ENCODE measurements around the gene TPX2. TPM values are rescaled to one million over a fixed set of nuclear protein-coding genes. Genes with fewer than 3 reads are reported as not detected.

TPX2 gene
- total RNA-seq, 6 donors from 2014 or later, result 1.0 to 6.7 (median 3.8) TPM

- no peak overlapping the region for H3K27ac ChIP-seq
- H3K4me1 ChIP-seq, result no peaks in the 10 kb centered on the region
- no peak overlapping the region for H3K4me3 ChIP-seq
- ATAC-seq (ENCODE audit: low FRiP score in 2 of 2), result no peak
- no peak for TF ChIP-seq POLR2AphosphoS5 (IDR thresholded peaks at IDR 0.05)
- TF ChIP-seq, protein P1, sequence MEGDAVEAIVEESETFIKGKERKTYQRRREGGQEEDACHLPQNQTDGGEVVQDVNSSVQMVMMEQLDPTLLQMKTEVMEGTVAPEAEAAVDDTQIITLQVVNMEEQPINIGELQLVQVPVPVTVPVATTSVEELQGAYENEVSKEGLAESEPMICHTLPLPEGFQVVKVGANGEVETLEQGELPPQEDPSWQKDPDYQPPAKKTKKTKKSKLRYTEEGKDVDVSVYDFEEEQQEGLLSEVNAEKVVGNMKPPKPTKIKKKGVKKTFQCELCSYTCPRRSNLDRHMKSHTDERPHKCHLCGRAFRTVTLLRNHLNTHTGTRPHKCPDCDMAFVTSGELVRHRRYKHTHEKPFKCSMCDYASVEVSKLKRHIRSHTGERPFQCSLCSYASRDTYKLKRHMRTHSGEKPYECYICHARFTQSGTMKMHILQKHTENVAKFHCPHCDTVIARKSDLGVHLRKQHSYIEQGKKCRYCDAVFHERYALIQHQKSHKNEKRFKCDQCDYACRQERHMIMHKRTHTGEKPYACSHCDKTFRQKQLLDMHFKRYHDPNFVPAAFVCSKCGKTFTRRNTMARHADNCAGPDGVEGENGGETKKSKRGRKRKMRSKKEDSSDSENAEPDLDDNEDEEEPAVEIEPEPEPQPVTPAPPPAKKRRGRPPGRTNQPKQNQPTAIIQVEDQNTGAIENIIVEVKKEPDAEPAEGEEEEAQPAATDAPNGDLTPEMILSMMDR (IDR thresholded peaks at IDR 0.05), result no peak
- no peak for TF ChIP-seq EP300 (IDR thresholded peaks at IDR 0.05)
- TF ChIP-seq POLR2A (IDR thresholded peaks at IDR 0.05), result no peak
- WGBS, 2 donors, result 92 to 93% methylated on average over 7 of the region's 7 CpGs
- no peaks in the 10 kb centered on the region for H3K9me3 ChIP-seq
- no peak for DNase-seq
- H3K27me3 ChIP-seq, result no peaks in the 10 kb centered on the region
- H3K36me3 ChIP-seq, result no peaks in the 10 kb centered on the region
These were observed 62.4 kb downstream of the TPX2 start for GRCh38 chr20:31801508-31801907.

DNA sequence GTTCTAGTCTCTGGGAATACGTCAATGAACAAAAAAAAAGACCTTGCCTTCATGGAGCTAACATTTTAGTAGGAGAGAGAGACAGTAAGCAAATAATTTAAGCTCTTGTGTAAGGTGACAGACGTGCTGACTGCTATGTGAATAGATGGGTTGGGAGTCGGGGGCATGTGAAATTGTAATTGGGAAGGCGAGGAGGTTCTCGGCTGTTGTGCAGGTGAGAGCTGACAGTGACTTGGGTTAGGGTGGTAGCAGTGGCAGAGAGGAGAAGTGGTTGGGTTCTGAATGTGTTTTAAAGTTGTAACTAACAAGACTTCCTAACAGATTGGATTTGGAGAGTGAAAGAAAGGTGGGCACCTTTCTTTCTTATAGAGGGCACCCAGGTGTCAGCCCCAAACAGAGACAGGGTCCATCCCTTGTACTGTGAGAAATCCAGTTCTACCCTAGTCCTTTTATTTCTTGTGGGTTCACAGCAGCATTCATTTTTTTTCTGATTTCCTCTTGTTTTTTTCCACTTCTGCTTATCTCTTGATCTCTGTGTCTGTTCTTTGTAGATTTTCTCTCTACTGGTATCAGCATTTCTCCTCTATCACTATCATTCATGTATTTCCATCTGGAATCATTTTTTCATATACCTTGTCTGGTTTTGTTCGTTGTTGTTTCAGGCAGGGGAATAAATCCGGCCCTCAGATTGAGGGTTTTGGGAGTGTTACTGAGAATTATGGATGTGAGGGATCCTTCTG, 64.6 kb downstream of the TPX2 start:
- WGBS, 2 donors, result 80 to 88% methylated on average over 7 of the region's 7 CpGs
- TF ChIP-seq POLR2A (IDR thresholded peaks at IDR 0.05) (no peak), EP300 (IDR thresholded peaks at IDR 0.05) (no peak), POLR2AphosphoS5 (IDR thresholded peaks at IDR 0.05) (no peak)
- TF ChIP-seq, protein P1 (IDR thresholded peaks at IDR 0.05), result no peak
- H3K9me3 ChIP-seq, result no peaks in the 10 kb centered on the region
- ATAC-seq (ENCODE audit: low FRiP score in 2 of 2), result no peak
- H3K27ac ChIP-seq, result no peak overlapping the region
- no peak overlapping the region for H3K4me3 ChIP-seq
- no peaks in the 10 kb centered on the region for H3K4me1 ChIP-seq
- no peak for DNase-seq
- H3K36me3 ChIP-seq, result no peaks in the 10 kb centered on the region
- no peaks in the 10 kb centered on the region for H3K27me3 ChIP-seq

- H3K36me3 ChIP-seq, result no peaks in the 10 kb centered on the region
- no peaks in the 10 kb centered on the region for H3K4me1 ChIP-seq
- H3K27ac ChIP-seq, result no peak overlapping the region
- no peak for DNase-seq
- no peaks in the 10 kb centered on the region for H3K9me3 ChIP-seq
- H3K4me3 ChIP-seq, result no peak overlapping the region
- H3K27me3 ChIP-seq, result no peaks in the 10 kb centered on the region
- no peak for ATAC-seq (ENCODE audit: low FRiP score in 2 of 2)
- WGBS, 2 donors, result 64 to 76% methylated on average over 8 of the region's 8 CpGs
- no peak for TF ChIP-seq EP300 (IDR thresholded peaks at IDR 0.05)
- no peak for TF ChIP-seq POLR2AphosphoS5 (IDR thresholded peaks at IDR 0.05)
- TF ChIP-seq, protein P1 (IDR thresholded peaks at IDR 0.05), result no peak
- TF ChIP-seq POLR2A (IDR thresholded peaks at IDR 0.05), result no peak
These were observed 67.7 kb downstream of the TPX2 start for GRCh38 chr20:31806564-31807355.

GRCh38 chr20:31808481-31808880, 69.4 kb downstream of the TPX2 start:
- Histone ChIP-seq H3K9me3 (no peaks in the 10 kb centered on the region), H3K27ac (no peak overlapping the region), H3K4me1 (no peaks in the 10 kb centered on the region), H3K27me3 (no peaks in the 10 kb centered on the region), H3K4me3 (no peak overlapping the region), H3K36me3 (no peaks in the 10 kb centered on the region)
- 89 to 90% methylated on average over 3 of the region's 3 CpGs for WGBS, 2 donors
- DNase-seq, result no peak
- no peak for ATAC-seq (ENCODE audit: low FRiP score in 2 of 2)
- TF ChIP-seq, protein P1 (IDR thresholded peaks at IDR 0.05), result no peak
- TF ChIP-seq EP300 (IDR thresholded peaks at IDR 0.05) (no peak), POLR2AphosphoS5 (IDR thresholded peaks at IDR 0.05) (no peak), POLR2A (IDR thresholded peaks at IDR 0.05) (no peak)
